ENCODE measurements around the gene SFTA2.
"Not testable (repeated sequence)": the region's sequence is repeated elsewhere in the genome, so short reads cannot be mapped to it uniquely, and the experiment has no call there.

SFTA2 gene

GRCh38 chr6:30942338-30943060 lies 10.5 kb upstream of the SFTA2 start:
- DNase-seq: peak; percentile 61 to 80 (median 69)

GRCh38 chr6:30940361-30940986 lies 8.5 kb upstream of the SFTA2 start, which contains the start of gene MUCL3:
Gene MUCL3, plus strand, starts transcription at chr6:30940973. Its CDS starts 27 bp downstream, at chr6:30941000.
- DNase-seq: no peak

- DNase-seq: no peak
Measured at GRCh38 chr6:30939473-30939872, 7.5 kb upstream of the SFTA2 start.

GRCh38 chr6:30938730-30939129 lies 6.8 kb upstream of the SFTA2 start:
- DNase-seq: no peak

GRCh38 chr6:30937265-30937664 lies 5.3 kb upstream of the SFTA2 start:
- no peak for DNase-seq

- no peak for DNase-seq
Measured at GRCh38 chr6:30935018-30935417, 3.0 kb upstream of the SFTA2 start.

GRCh38 chr6:30932665-30933365 lies 845 bp upstream of the SFTA2 start:
- no peak for DNase-seq

GRCh38 chr6:30931272-30931671 lies 698 bp downstream of the SFTA2 start:
- no peak for DNase-seq

GRCh38 chr6:30930506-30930905 lies 1.5 kb downstream of the SFTA2 start:
- DNase-seq: no peak

- no peak for DNase-seq
Measured at GRCh38 chr6:30928677-30929076, 3.3 kb downstream of the SFTA2 start.

- not testable (repeated sequence) for DNase-seq
Measured at GRCh38 chr6:30927080-30927479, 4.9 kb downstream of the SFTA2 start.

- DNase-seq: no peak
Measured at GRCh38 chr6:30926644-30927043, 5.3 kb downstream of the SFTA2 start.

- DNase-seq: not testable (repeated sequence)
Measured at GRCh38 chr6:30924040-30924627, 7.8 kb downstream of the SFTA2 start.

GRCh38 chr6:30922447-30922852 lies 9.5 kb downstream of the SFTA2 start:
- no peak for DNase-seq

- DNase-seq: no peak
Measured at GRCh38 chr6:30918670-30919069, 13.3 kb downstream of the SFTA2 start.

- DNase-seq: no peak
Measured at GRCh38 chr6:30917487-30917886, 14.5 kb downstream of the SFTA2 start.

- DNase-seq: no peak
Measured at GRCh38 chr6:30917041-30917440, 14.9 kb downstream of the SFTA2 start.

- DNase-seq: peak; percentile 70 to 77 (median 73)
Measured at GRCh38 chr6:30915591-30915946, 16.4 kb downstream of the SFTA2 start.

- no peak for DNase-seq
Measured at GRCh38 chr6:30914854-30915590, 16.9 kb downstream of the SFTA2 start.

- peak; percentile 92 to 96 (median 94) for DNase-seq
Measured at GRCh38 chr6:30914076-30914853, 17.7 kb downstream of the SFTA2 start, which contains the start of gene VARS2. Gene VARS2, plus strand, starts transcription at chr6:30914238. Its CDS starts 599 bp downstream, at chr6:30914837.

- DNase-seq: no peak
Measured at GRCh38 chr6:30913721-30914075, 18.3 kb downstream of the SFTA2 start.

All from suppressor macrophage treated with lipopolysaccharide for 1 hour (primary cell).